K562 (cell line): ENCODE results near the gene UNC45A. TPM values are rescaled to one million over a fixed set of nuclear protein-coding genes. Genes with fewer than 3 reads are reported as not detected.

Experiments
- BDP1 ChIP-seq: IDR thresholded peaks from 3 replicates; pipeline ENCODE4 v1.6.1; 2011; ENCODE audit not compliant: insufficient read length, insufficient read depth
- NBN ChIP-seq: fragments of 450-650 bp; IDR thresholded peaks from 2 replicates; pipeline ENCODE4 v1.6.1; 2016; ENCODE audit warnings: low read depth, mild to moderate bottlenecking
- SREBF1 ChIP-seq: fragments of 150-350 bp; IDR thresholded peaks from 2 replicates; pipeline ENCODE4 v1.6.1; 2014; ENCODE audit warnings: antibody characterized with exemption, low read depth, low read length, borderline replicate concordance
- ZBTB43 ChIP-seq: sonication (generic); formaldehyde crosslinking; IDR thresholded peaks from 2 replicates; pipeline ENCODE4 v1.8.0; 2023; ENCODE audit warnings: mild to moderate bottlenecking, missing genetic modification reagents
- ZNF449 ChIP-seq: fragments of 250-450 bp; sonication (Bioruptor Pico); IDR thresholded peaks from 2 replicates; pipeline ENCODE4 v1.8.0; 2022; ENCODE audit warnings: moderate library complexity, mild to moderate bottlenecking, inconsistent platforms
- ZNF655 ChIP-seq: fragments of 250-450 bp; sonication (Bioruptor Pico); IDR thresholded peaks from 2 replicates; pipeline ENCODE4 v1.5.0; 2021
- ZNF77 ChIP-seq: fragments of 250-450 bp; sonication (Bioruptor Pico); IDR thresholded peaks from 2 replicates; pipeline ENCODE4 v1.5.0; 2020
- polyA plus RNA-seq, 8 experiments: library from polyadenylated mRNA; depleted of rRNA in 4 of 8; stranded (reverse) in 5 of 8; unstranded in 3 of 8; fragments of >200 nt; fragmentation: Nextera tagmentation in 2 of 8; fragmentation: Illumina TruSeq in 1 of 8; extraction: Ambion mirVana in 2 of 8; extraction: Trizol in 1 of 8; gene quantifications; 2 replicates each; pipeline versions ENCODE4 v1.2.1 to v1.2.3, GENCODE V29; 2011 to 2014; ENCODE audit warnings: inconsistent platforms in 1 of 8, missing spikeins in 1 of 8
- total RNA-seq, 7 experiments: library from RNA; depleted of rRNA in 6 of 7; stranded (reverse); fragments of >200 nt in 6 of 7; fragmentation: Illumina TruSeq in 2 of 7; extraction: Trizol in 2 of 7; gene quantifications; 2 replicates each; pipeline versions ENCODE4 v1.2.1 to v1.2.3, GENCODE V29; 2011 to 2021; ENCODE audit warnings: low replicate concordance in 1 of 7

Gene UNC45A
- total and polyA plus RNA-seq, 9 of the 15 experiments (the other 6 are each of a cell fraction or from before 2014, with no cell fraction given) = 22.4 to 79.3 (median 43.7) TPM

- no peak for TF ChIP-seq ZBTB43 (CRISPR knock-in tag)
- TF ChIP-seq NBN = no peak
- TF ChIP-seq ZNF655 = no peak
- no peak for TF ChIP-seq ZNF449 (CRISPR knock-in tag)
- TF ChIP-seq BDP1 = no peak
- no peak for TF ChIP-seq ZNF77
- TF ChIP-seq SREBF1 = no peak
- TF ChIP-seq, all 486 proteins: peak for 0
These were observed 24.0 kb downstream of the UNC45A start (continued) for GRCh38 chr15:90959028-90959595.
